GM19240 (cell line): ENCODE measurements around the gene PRR12.

ENCODE experiments used
- DNase-seq: peaks from one replicate; pipeline ENCODE4 v3.0.0; 2011; ENCODE audit warnings: low spot score; ENCODE audit not compliant: insufficient read length

Gene PRR12

DNA sequence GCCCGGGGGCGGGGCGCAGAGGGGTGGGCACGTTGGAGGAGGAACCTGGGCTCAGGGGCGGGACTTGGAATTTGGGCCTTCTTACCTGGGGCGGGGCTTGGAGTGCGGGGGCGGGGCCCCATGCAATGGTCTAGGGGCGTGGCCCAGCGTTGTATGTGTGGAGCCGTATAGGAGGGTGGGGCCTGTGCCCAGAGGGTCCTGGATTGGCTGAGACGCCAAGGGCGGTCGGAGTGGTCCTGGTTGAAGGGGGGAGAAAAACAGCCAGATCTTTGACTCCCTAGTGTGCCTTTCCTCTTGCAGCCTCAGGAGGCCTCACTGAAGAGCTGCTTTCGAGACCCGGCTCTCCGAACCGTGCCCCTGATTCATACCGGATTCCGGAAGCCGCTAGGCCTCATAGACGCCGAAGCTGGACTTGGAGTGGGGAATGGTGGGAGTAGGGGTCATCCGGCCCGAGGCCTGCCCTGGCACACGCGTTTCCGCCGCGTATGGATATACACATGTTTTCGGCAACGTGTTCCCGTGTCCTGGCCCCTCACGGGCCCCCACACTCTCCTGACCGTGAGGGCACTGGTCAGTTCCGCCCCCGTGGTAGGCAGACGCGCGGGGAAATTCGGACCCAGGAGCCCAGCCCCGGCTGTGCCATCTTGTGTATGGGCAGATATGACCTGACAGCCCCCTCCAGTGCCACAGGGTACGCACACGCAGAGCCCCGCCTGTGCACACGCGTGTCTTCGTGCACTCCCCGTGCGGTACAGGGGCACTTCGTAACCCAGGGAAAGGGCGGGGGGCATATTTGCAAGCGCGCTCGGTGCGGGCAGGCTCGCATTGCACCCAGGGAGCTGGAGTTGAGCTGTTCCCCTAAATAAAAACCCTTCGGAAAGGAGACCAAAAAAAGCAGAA lies 661 bp upstream of the PRR12 start:
- DNase-seq, result peak; percentile 71

GRCh38 chr19:49591731-49592485 lies 926 bp downstream of the PRR12 start:
- no peak for DNase-seq

DNA sequence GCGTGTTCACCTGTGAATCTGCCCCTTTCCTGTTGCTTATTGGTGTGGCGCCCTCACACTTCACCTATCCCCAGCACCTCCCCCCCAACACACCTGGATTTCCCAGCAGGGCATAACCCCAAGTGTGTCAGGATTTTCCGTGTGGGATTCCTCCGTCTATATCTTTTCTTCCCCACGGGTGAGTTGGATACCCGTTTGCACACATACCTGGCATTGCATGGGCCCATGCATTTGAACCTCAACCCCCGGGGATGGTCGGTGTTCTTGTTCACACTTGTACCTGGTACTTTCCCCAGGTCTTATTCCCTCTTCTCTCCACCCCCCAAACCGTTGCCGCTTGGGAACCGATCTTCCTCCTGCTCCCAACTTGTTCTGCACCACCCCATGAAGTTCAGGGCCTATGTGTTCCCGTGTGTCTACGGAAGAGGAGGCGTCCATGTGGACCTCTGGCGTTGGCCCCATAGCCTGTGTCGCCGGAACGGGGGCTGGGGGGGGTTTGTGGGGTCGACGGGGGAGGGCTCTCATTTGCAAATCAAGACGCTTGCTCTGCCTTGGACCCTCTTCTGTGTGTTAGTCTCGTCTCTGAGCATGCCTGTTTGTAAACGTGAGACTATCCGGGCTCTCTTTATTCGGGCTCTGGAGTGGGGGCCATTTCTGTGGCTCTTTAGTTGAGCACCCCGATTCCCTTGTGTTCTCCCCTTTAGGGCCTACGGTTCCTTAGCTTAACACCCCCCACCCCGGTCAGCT lies 1.7 kb downstream of the PRR12 start:
- DNase-seq, result no peak

GRCh38 chr19:49593233-49594113 lies 2.5 kb downstream of the PRR12 start:
- peak; percentile 100 for DNase-seq

DNA sequence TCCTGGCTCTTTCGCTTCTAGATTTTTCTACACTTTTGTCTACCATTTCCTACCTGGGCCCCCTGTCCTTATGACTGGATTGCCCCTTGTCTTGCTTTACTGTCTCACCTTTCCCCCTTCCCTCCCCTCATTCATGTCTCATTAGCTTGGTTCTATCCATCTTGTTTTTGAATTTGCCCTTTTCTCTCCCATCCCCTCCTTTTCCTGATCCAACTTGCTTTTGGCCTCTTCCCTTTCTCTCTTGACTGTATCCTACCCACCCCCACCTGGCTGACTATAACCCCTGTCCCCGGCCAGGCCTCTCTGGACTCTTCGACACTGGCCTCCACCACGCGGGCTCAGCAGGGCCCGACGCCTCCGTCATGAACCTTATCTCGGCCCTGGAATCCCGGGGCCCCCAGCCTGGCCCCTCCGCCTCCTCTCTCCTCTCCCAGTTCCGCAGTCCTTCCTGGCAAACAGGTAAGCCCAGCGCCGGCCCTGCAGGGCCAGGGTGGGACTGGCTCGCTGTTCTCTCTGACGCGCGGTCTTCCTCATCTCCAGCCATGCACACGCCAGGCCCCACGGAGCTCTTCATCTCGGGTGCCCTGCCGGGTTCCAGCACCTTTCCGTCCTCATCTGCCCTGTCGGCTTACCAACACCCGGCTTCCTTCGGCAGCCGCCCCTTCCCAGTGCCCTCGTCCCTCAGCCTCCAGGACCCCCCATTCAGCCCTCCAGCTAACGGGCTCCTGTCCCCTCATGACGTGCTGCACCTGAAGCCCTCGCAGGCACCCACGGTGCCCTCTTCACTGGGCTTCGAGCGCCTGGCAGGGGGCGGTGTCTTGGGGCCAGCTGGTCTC lies 3.4 kb downstream of the PRR12 start:
- DNase-seq, result no peak

- DNase-seq, result no peak
These were observed 4.2 kb downstream of the PRR12 start for GRCh38 chr19:49594993-49595818.

- DNase-seq, result no peak
These were observed 4.9 kb downstream of the PRR12 start for GRCh38 chr19:49595819-49596404.

DNA sequence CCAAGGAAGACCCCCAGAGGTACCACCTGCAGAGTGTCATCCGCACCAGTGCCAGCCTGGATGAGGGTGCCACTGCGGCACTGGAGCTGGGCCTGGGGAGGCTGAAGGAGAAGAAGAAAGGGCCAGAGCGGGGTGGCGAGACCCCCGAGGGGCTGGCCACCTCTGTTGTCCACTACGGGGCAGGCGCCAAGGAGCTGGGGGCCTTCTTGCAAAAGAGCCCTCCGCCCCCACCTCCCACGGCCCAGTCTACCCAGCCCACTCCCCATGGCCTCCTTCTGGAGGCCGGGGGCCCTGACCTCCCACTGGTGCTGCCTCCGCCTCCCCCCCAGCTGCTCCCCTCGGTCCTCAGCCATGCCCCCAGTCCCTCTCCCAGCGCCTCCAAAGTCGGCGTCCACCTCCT lies 5.4 kb downstream of the PRR12 start:
- DNase-seq, result no peak

- DNase-seq, result no peak
These were observed 6.1 kb downstream of the PRR12 start for GRCh38 chr19:49596954-49597702.

- DNase-seq, result no peak
These were observed 6.7 kb downstream of the PRR12 start for GRCh38 chr19:49597703-49597974.

- no peak for DNase-seq
These were observed 8.7 kb downstream of the PRR12 start for GRCh38 chr19:49599378-49600295.

DNA sequence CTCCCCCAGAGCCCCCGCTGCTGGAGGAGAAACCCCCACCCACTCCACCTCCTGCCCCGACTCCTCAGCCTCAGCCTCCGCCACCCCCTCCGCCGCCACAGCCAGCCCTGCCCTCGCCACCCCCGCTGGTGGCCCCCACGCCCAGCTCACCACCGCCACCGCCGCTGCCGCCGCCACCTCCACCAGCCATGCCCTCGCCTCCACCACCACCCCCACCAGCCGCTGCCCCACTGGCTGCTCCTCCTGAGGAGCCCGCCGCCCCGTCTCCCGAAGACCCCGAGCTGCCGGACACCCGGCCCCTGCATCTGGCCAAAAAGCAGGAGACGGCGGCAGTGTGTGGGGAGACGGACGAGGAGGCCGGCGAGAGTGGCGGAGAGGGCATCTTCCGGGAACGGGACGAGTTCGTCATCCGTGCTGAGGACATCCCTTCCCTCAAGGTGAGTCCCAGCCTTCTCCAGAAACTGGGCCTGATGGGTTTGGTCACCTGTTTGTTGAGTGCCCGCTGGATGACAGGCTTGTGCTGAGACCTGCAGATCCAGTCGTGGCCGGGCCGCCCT lies 10.6 kb downstream of the PRR12 start:
- DNase-seq, result no peak

DNA sequence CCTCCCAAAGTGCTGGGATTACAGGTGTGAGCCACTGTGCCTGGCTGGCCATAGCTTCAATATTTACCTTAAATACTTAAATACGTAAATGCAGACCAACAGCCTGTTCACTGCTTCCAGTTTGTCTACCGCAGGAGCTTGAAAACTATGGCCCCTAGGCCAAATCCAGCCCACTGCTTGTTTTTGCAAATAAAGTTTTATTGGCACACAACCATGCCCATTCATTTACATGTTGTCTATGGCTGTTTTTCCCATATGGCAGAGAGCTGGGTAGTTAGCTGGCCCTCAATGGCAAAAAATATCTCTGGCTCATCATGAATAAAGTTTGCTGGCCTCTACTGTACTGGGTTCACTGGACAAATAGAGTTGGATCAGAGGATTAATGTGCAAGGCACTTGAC lies 11.8 kb downstream of the PRR12 start:
- DNase-seq, result no peak

DNA sequence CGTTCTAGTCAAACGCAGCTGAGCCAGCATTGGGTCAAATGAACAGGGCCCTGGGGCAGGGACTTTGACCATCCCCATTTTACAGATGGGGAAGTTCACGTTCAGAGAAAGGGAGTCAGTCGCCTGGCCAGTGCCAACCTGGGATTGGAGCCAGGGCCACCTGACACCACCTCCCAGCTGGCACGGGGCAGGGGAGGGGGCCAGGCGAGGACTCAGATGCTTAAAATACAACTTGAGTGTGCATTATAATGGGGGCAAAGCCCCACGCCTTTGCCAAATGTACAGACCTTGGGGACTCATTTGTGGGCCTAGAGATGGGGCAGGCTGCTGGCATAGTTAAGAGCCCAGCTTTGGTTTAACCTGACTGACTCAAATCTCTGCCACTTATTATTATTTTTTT lies 14.6 kb downstream of the PRR12 start:
- DNase-seq, result no peak

DNA sequence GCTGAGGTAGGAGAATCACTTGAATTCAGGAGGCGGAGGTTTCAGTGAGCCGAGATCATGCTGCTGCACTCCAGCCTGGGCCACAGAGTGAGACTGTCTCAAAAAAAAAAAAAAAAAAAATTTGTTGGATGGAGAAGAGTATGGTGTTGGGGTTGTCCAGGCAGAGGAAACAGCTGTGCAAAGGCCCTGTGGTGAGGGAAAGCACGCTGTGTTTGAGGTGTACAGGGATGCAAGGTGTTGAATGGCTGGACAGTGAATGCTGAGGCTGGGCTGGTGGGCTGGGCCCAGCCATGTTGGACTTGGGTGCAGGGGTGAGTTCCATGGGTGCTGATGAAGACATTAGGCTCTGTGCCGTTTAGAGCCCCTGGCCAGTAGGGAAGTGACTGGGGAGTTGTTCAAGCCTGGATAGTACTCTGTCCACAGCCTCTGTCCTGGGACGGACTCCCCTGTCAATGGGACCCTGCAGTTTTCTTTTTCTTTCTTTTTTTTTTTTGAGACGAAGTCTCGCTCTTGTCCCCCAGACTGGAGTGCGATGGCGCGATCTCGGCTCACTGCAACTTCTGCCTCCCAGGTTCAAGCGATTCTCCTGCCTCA lies 18.6 kb downstream of the PRR12 start:
- DNase-seq, result no peak

DNA sequence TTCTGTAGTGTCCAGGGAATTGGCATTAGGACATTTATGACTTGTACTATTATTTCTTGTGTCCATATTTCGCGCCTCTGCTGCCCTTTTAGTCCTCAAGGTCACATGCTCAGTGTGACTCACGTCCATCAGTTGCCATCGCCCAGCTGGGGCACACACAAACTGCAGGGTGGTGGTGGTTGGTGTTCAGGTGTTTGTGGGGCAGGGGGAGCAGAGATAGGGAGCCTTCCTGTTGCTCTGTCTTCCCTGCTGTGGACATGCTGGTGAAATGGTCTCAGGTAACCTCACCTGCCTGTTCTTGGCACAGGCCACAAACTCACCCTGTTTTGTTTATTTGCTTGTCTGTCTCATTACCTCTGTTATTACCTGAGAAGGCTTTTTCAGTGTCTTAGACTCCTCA lies 22.4 kb downstream of the PRR12 start:
- no peak for DNase-seq
